Left lung (tissue), 10 donors: ENCODE measurements around the gene GLRX5. TPM values are rescaled to one million over a fixed set of nuclear protein-coding genes. Genes with fewer than 3 reads are reported as not detected.

Experiments used
- ATAC-seq: fragments of 200-7000 bp; cut with Tn5 transposase; one replicate; pipeline ENCODE4 v1.9.1; 2020; ENCODE audit warnings: moderate library complexity
- DNase-seq, 4 donors: peaks; one replicate each; pipeline ENCODE4 v3.0.0-alpha.2; 2013 to 2020
- H3K27ac ChIP-seq, 2 donors: fragments of 200-600 bp; sonication (generic) in 1 of 2; one replicate each; pipeline versions ENCODE4 v1.5.0 to v1.8.0; 2020 to 2021
- H3K27me3 ChIP-seq, 2 donors: fragments of 200-600 bp; sonication (generic) in 1 of 2; one replicate each; pipeline versions ENCODE4 v1.5.0 to v1.8.0; 2020 to 2021
- H3K36me3 ChIP-seq, 2 donors: fragments of 200-600 bp; sonication (generic) in 1 of 2; one replicate each; pipeline versions ENCODE4 v1.5.0 to v1.8.0; 2020 to 2021
- H3K4me1 ChIP-seq, 2 donors: fragments of 200-600 bp; one replicate each; pipeline ENCODE4 v1.8.0; 2021
- H3K4me3 ChIP-seq, 2 donors: fragments of 200-600 bp; sonication (generic) in 1 of 2; one replicate each; pipeline versions ENCODE4 v1.5.0 to v1.8.0; 2020 to 2021; ENCODE audit warnings: mild to moderate bottlenecking in 1 of 2
- H3K9me3 ChIP-seq, 2 donors: fragments of 200-600 bp; sonication (generic) in 1 of 2; one replicate each; pipeline versions ENCODE4 v1.5.0 to v1.8.0; 2020 to 2021
- intact Hi-C, 2 donors: fragments of 100-400 bp; cut with DNase I; formaldehyde crosslinking; loops; one replicate each; pipeline versions ENCODE4 v1.11.2 to v1.14.2; 2022
- polyA plus RNA-seq, 6 donors: library from polyadenylated mRNA; unstranded; fragments of 120-200 nt; gene quantifications; one replicate each; pipeline ENCODE4 v1.2.1, GENCODE V29; 2013; ENCODE audit not compliant: insufficient read length in 6 of 6
- total RNA-seq, 2 donors: library from RNA; stranded (reverse); fragmentation: NEBNext Ultra II Directional; extraction: Animal tissue kit (Norgen Biotek cat#: 25700); gene quantifications; one replicate each; pipeline ENCODE4 v1.2.1, GENCODE V29; 2021
- TF ChIP-seq, protein P1 (sequence below), 2 donors: fragments of 200-600 bp; sonication (generic) in 1 of 2; IDR thresholded peaks; one replicate each; pipeline versions ENCODE4 v1.5.0 to v1.8.0; 2021; ENCODE audit warnings: antibody characterized with exemption in 2 of 2
- donor health status: DM: no; HTN: yes; CAD: no.
- donor health status: DM: no; HTN: no; CAD: no.

The GLRX5 gene
- total and polyA plus RNA-seq, 8 donors, result 29.4 to 71.6 (median 55.3) TPM

DNA sequence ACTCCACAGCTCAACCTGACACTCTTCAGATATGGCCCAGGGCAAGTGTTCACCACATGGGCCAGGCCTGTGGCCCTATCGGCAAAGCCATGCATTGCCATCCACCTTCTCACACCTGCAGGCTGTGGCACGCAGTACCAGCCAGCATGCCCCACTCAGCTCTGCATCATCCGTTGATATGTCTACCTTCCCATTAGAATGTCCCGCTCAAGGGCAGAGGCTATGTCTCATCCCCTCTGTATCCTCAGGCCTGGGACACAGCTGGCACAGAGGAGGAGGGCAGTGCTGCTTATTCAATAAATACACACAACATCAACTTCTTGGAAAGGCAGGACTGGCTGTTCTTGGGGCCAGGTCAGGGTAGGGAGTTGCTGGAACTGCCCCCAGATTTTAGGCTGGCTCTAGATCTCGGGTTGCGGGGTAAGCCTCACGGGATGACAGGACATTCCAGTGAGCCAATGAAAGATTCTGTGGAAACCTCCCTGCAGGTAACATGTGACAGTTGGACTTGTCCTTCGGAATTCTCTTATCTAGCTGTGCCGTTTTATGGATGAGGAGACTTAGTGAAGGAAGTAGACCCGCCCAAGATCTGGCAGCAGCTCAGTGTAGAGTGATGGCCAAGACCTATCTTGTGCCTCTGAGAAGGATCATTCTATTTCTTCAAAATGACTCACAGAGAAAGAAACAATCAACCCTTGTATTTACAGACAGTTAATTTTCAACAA is 44.0 kb upstream of the GLRX5 start:
- ATAC-seq (no peak), DNase-seq (peak in 1 of 4 donors; percentile 6)
- H3K9me3 ChIP-seq, result no peaks in the 10 kb centered on the region
- TF ChIP-seq, protein P1, sequence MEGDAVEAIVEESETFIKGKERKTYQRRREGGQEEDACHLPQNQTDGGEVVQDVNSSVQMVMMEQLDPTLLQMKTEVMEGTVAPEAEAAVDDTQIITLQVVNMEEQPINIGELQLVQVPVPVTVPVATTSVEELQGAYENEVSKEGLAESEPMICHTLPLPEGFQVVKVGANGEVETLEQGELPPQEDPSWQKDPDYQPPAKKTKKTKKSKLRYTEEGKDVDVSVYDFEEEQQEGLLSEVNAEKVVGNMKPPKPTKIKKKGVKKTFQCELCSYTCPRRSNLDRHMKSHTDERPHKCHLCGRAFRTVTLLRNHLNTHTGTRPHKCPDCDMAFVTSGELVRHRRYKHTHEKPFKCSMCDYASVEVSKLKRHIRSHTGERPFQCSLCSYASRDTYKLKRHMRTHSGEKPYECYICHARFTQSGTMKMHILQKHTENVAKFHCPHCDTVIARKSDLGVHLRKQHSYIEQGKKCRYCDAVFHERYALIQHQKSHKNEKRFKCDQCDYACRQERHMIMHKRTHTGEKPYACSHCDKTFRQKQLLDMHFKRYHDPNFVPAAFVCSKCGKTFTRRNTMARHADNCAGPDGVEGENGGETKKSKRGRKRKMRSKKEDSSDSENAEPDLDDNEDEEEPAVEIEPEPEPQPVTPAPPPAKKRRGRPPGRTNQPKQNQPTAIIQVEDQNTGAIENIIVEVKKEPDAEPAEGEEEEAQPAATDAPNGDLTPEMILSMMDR (IDR thresholded peaks at IDR 0.05), result no peak
- H3K4me3 ChIP-seq, result no peak overlapping the region
- H3K36me3 ChIP-seq, result no peaks in the 10 kb centered on the region
- no peak overlapping the region for H3K27ac ChIP-seq
- peaks cover under 1 to 45% of the 10 kb centered on the region in 2 donors for H3K4me1 ChIP-seq
- intact Hi-C loops, result no loop called here
- no peaks in the 10 kb centered on the region for H3K27me3 ChIP-seq

DNA sequence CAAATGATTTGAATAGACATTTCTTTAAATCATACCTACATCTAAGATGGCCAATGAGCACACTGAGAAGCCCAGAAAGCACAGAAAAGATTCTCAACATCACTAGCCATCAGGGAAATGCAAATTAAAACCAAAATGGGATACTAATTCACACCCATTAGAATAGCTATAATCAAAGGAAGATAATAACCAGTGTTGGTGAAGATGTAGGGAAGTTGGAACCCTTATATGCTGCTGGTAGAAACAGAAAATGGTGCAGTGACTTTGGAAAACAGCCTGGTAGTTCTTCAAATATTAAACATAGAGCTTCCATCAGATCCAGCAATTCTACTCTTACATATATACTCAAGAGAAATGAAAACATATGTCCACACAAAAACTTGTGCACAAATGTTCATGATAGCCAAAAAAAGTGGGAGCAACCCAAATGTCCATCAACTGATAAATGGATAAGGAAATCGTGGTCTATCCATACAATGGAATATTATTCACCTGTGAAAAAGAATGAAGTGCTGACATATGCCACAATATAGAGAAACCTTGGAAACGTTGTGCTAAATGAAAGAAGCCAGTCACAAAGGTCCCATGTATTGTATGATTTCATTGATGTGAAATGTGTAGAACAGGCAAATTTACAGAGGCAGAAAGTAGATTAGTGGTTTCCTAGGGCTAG is 42.8 kb upstream of the GLRX5 start:
- Histone ChIP-seq H3K27ac (no peak overlapping the region), H3K4me3 (no peak overlapping the region), H3K4me1 (peaks cover 13 to 57% of the 10 kb centered on the region in 2 donors), H3K36me3 (no peaks in the 10 kb centered on the region), H3K9me3 (no peaks in the 10 kb centered on the region), H3K27me3 (no peaks in the 10 kb centered on the region)
- ATAC-seq, result no peak
- DNase-seq, result no peak
- intact Hi-C loops, result no loop called here
- TF ChIP-seq, protein P1 (IDR thresholded peaks at IDR 0.05), result no peak

DNA sequence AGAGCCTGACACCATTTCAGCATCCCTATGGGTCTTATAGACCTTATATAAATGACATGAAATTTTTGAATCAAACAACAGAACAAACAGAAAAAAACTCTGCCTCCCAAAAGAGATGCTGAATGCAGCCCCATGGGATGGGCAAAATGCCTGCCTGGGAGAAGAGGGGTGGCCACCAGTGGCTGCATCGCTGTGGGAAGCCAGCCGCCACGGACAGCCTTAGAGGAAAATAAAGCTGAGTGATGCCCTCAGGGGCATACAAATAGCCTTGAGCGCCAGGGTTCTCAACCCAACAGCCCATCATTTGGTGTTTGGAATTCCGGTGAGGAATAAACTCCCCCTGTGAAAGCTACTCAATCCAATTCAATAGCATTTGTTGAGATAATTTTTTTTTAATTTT is 41.3 kb upstream of the GLRX5 start:
- peak in 1 of 4 donors; percentile 24 for DNase-seq
- H3K27ac ChIP-seq, result no peak overlapping the region
- no peaks in the 10 kb centered on the region for H3K36me3 ChIP-seq
- ATAC-seq, result no peak
- intact Hi-C loops, result no loop called here
- H3K4me3 ChIP-seq, result no peak overlapping the region
- H3K9me3 ChIP-seq, result no peaks in the 10 kb centered on the region
- H3K27me3 ChIP-seq, result no peaks in the 10 kb centered on the region
- H3K4me1 ChIP-seq, result peaks cover 20 to 72% of the 10 kb centered on the region in 2 donors
- TF ChIP-seq, protein P1 (IDR thresholded peaks at IDR 0.05), result no peak

DNA sequence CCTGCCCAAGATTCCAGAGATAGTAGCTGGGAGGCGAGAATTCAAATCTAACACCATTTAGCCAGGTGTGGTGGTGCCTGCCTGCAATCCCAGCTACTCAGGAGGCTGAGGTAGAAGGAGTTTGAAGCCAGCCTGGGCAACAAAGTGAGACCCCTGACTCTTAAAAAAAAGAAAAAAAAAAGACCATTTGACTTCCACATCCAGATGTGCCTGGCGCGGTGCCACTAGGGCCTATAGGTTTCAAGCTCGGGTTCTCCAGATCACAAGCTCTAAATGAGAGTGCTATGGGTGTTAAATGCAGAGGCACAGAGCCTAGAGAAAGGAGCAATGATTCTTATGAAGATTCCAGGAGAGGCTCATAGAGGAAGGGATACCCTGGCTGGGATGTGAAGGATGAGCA is 40.9 kb upstream of the GLRX5 start:
- Histone ChIP-seq H3K36me3 (no peaks in the 10 kb centered on the region), H3K4me1 (peaks cover 20 to 74% of the 10 kb centered on the region in 2 donors), H3K27ac (no peak overlapping the region), H3K27me3 (no peaks in the 10 kb centered on the region), H3K9me3 (no peaks in the 10 kb centered on the region), H3K4me3 (no peak overlapping the region)
- ATAC-seq, result no peak
- TF ChIP-seq, protein P1 (IDR thresholded peaks at IDR 0.05), result no peak
- intact Hi-C loops, result no loop called here
- peak in 1 of 4 donors; percentile 37 for DNase-seq

DNA sequence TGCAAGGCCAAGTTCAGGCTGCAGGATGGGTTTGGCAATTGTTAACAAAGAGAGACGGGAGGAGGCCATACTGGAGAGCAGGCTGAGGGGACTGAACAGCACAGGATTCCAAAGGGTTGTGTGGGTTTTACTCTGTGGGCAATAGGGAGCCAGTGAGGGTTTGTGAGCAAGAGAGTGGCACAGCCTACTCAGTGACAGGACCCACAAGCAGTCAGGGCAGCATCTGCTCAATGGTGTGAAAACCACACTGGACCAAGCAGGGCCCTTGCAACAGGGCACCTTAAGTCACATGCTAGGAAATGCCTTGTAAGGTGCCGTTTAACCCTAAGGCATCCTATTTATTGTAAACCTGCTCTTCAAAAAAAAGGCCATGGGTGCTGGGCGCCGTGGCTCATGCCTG is 40.4 kb upstream of the GLRX5 start:
- TF ChIP-seq, protein P1 (IDR thresholded peaks at IDR 0.05), result no peak
- no peaks in the 10 kb centered on the region for H3K9me3 ChIP-seq
- no peak for ATAC-seq
- H3K36me3 ChIP-seq, result no peaks in the 10 kb centered on the region
- H3K27ac ChIP-seq, result peak overlapping the region in 1 of 2 donors; percentile 76
- intact Hi-C loops, result no loop called here
- no peak overlapping the region for H3K4me3 ChIP-seq
- no peak for DNase-seq
- H3K27me3 ChIP-seq, result no peaks in the 10 kb centered on the region
- peaks cover 20 to 74% of the 10 kb centered on the region in 2 donors for H3K4me1 ChIP-seq
